OCI-LY1 (cell line): ENCODE data around the gene TSPAN6.

Source experiments
- H2AFZ ChIP-seq: fragments of 200-600 bp; sonication (generic), shearing (Covaris generic); 2 replicates; pipeline ENCODE4 v1.6.0; 2014; ENCODE audit warnings: antibody characterized with exemption, mild to moderate bottlenecking, low read length
- H3F3A ChIP-seq: fragments of 200-600 bp; sonication (generic), shearing (Covaris generic); 2 replicates; pipeline ENCODE4 v1.6.0; 2014; ENCODE audit warnings: mild to moderate bottlenecking, antibody characterized with exemption, low read length, moderate library complexity; ENCODE audit not compliant: insufficient read depth
- H3K27ac ChIP-seq: fragments of 200-600 bp; sonication (generic); 2 replicates; pipeline ENCODE4 v1.5.1; 2014; ENCODE audit warnings: low read length, mixed run types, mild to moderate bottlenecking, low read depth; ENCODE audit not compliant: poor library complexity, severe bottlenecking
- H3K27me3 ChIP-seq: fragments of 200-600 bp; sonication (generic); 2 replicates; pipeline ENCODE4 v1.6.0; 2014; ENCODE audit warnings: antibody characterized with exemption, mild to moderate bottlenecking, low read length, moderate library complexity; ENCODE audit not compliant: insufficient read depth
- H3K36me3 ChIP-seq: fragments of 200-600 bp; sonication (generic); 2 replicates; pipeline ENCODE4 v1.6.1; 2014; ENCODE audit warnings: mild to moderate bottlenecking, antibody characterized with exemption, low read length, moderate library complexity, mixed read lengths; ENCODE audit not compliant: insufficient read depth
- H3K4me1 ChIP-seq: fragments of 200-600 bp; sonication (generic); 2 replicates; pipeline ENCODE4 v1.5.1; 2014; ENCODE audit warnings: mild to moderate bottlenecking, low read length, moderate library complexity; ENCODE audit not compliant: insufficient read depth, severe bottlenecking
- H3K4me2 ChIP-seq: fragments of 200-600 bp; sonication (generic), shearing (Covaris generic); 2 replicates; pipeline ENCODE4 v1.6.1; 2014; ENCODE audit warnings: low read length
- H3K4me3 ChIP-seq: fragments of 200-600 bp; sonication (generic); 2 replicates; pipeline ENCODE4 v1.5.1; 2014; ENCODE audit warnings: low read length, low read depth, mild to moderate bottlenecking, mixed read lengths; ENCODE audit not compliant: poor library complexity, severe bottlenecking
- H3K79me2 ChIP-seq: fragments of 200-600 bp; shearing (Covaris generic); 2 replicates; pipeline ENCODE4 v1.6.1; 2016; ENCODE audit warnings: mixed run types, low read length, mixed read lengths; ENCODE audit not compliant: insufficient read depth
- H3K9ac ChIP-seq: fragments of 200-600 bp; sonication (generic), shearing (Covaris generic); 2 replicates; pipeline ENCODE4 v1.6.1; 2014; ENCODE audit warnings: mild to moderate bottlenecking, low read length, mixed read lengths
- H3K9me2 ChIP-seq: fragments of 200-600 bp; sonication (generic), shearing (Covaris generic); 2 replicates; pipeline ENCODE4 v1.6.1; 2014; ENCODE audit warnings: low read depth, mild to moderate bottlenecking, low read length, mixed read lengths
- H3K9me3 ChIP-seq: fragments of 200-600 bp; shearing (Covaris generic); 2 replicates; pipeline ENCODE4 v1.6.1; 2014; ENCODE audit warnings: low read length, mixed read lengths
- H4K20me1 ChIP-seq: fragments of 200-600 bp; sonication (generic), shearing (Covaris generic); 2 replicates; pipeline ENCODE4 v1.6.0; 2016; ENCODE audit warnings: mild to moderate bottlenecking, low read length; ENCODE audit not compliant: insufficient read depth
- EZH2 ChIP-seq: fragments of 200-600 bp; sonication (generic), shearing (Covaris generic); IDR thresholded peaks from 2 replicates; pipeline ENCODE4 v1.8.0; 2017; ENCODE audit warnings: borderline replicate concordance, mixed run types, mild to moderate bottlenecking, antibody characterized with exemption, low read length, moderate library complexity, mixed read lengths
- TF ChIP-seq, protein P1 (sequence below): fragments of 200-600 bp; sonication (generic), shearing (Covaris generic); IDR thresholded peaks from 2 replicates; pipeline ENCODE4 v1.5.1; 2017; ENCODE audit warnings: mild to moderate bottlenecking, antibody characterized with exemption, low read length, moderate library complexity, mixed read lengths

Gene TSPAN6

GRCh38 chrX:100635040-100635439, 1.6 kb downstream of the TSPAN6 start:
- H3K4me2 ChIP-seq: no peak overlapping the region
- H3K27me3 ChIP-seq: no peaks in the 10 kb centered on the region

DNA sequence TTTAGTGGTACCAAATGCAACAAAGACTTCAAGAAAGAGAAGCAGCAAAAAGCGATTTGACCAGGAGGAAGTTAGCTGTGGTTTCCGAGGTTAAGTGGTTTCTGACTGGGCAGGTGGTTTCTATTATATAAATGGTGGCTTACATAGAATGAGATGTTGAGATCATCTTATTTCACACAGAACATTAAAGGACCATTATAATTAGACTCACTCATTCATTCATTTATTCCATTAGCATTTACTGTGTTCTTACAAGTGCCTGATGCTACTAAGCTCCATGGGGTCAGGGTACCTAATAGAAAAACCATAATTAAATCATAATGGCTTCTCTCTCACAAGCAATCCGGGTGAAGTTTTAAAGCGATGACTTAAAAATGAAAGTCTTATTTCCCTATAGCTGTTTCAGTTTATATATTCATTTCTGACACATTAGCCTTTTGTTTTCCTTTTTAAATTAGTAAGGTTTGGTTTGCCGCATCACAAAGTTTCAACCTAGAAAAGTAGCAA, 10.6 kb downstream of the TSPAN6 start:
- Histone ChIP-seq H2AFZ (no peak overlapping the region), H3K4me2 (no peak overlapping the region), H3K4me1 (no peaks in the 10 kb centered on the region), H3K27me3 (no peaks in the 10 kb centered on the region), H3K79me2 (no peaks in the 10 kb centered on the region), H3K9me3 (no peaks in the 10 kb centered on the region), H4K20me1 (no peaks in the 10 kb centered on the region), H3K9me2 (no peaks in the 10 kb centered on the region), H3F3A (no peaks in the 10 kb centered on the region), H3K4me3 (no peak overlapping the region), H3K27ac (no peak overlapping the region), H3K36me3 (no peaks in the 10 kb centered on the region), H3K9ac (no peak overlapping the region)
- TF ChIP-seq EZH2: no peak
- TF ChIP-seq, protein P1, sequence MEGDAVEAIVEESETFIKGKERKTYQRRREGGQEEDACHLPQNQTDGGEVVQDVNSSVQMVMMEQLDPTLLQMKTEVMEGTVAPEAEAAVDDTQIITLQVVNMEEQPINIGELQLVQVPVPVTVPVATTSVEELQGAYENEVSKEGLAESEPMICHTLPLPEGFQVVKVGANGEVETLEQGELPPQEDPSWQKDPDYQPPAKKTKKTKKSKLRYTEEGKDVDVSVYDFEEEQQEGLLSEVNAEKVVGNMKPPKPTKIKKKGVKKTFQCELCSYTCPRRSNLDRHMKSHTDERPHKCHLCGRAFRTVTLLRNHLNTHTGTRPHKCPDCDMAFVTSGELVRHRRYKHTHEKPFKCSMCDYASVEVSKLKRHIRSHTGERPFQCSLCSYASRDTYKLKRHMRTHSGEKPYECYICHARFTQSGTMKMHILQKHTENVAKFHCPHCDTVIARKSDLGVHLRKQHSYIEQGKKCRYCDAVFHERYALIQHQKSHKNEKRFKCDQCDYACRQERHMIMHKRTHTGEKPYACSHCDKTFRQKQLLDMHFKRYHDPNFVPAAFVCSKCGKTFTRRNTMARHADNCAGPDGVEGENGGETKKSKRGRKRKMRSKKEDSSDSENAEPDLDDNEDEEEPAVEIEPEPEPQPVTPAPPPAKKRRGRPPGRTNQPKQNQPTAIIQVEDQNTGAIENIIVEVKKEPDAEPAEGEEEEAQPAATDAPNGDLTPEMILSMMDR: no peak

More at GRCh38 chrX:100635040-100635439, 1.6 kb downstream of the TSPAN6 start:
- no peaks in the 10 kb centered on the region for H4K20me1 ChIP-seq
- no peaks in the 10 kb centered on the region for H3K4me1 ChIP-seq
- no peak overlapping the region for H3K27ac ChIP-seq
- no peak overlapping the region for H2AFZ ChIP-seq
- no peaks in the 10 kb centered on the region for H3K79me2 ChIP-seq
- TF ChIP-seq, protein P1: no peak
- TF ChIP-seq EZH2: no peak
- H3K9me2 ChIP-seq: no peaks in the 10 kb centered on the region
- H3K36me3 ChIP-seq: no peaks in the 10 kb centered on the region
- H3F3A ChIP-seq: no peaks in the 10 kb centered on the region
- no peak overlapping the region for H3K4me3 ChIP-seq
- no peak overlapping the region for H3K9ac ChIP-seq
- H3K9me3 ChIP-seq: no peaks in the 10 kb centered on the region

GRCh38 chrX:100623001-100623400, 13.6 kb downstream of the TSPAN6 start:
- Histone ChIP-seq H3K9me2 (no peaks in the 10 kb centered on the region), H3K9ac (no peak overlapping the region), H3F3A (no peaks in the 10 kb centered on the region), H3K27ac (no peak overlapping the region), H3K4me3 (no peak overlapping the region), H3K36me3 (no peaks in the 10 kb centered on the region), H3K4me1 (no peaks in the 10 kb centered on the region), H4K20me1 (no peaks in the 10 kb centered on the region), H3K9me3 (no peaks in the 10 kb centered on the region), H3K4me2 (no peak overlapping the region), H3K79me2 (no peaks in the 10 kb centered on the region), H2AFZ (no peak overlapping the region), H3K27me3 (no peaks in the 10 kb centered on the region)
- no peak for TF ChIP-seq EZH2
- TF ChIP-seq, protein P1: no peak
